ENCODE measurements around the gene SERPIND1. TPM values are rescaled to one million over a fixed set of nuclear protein-coding genes. Genes with fewer than 3 reads are reported as not detected.
"Not testable (repeated sequence)": the region's sequence is repeated elsewhere in the genome, so short reads cannot be mapped to it uniquely, and the experiment has no call there.

The SERPIND1 gene, protein sequence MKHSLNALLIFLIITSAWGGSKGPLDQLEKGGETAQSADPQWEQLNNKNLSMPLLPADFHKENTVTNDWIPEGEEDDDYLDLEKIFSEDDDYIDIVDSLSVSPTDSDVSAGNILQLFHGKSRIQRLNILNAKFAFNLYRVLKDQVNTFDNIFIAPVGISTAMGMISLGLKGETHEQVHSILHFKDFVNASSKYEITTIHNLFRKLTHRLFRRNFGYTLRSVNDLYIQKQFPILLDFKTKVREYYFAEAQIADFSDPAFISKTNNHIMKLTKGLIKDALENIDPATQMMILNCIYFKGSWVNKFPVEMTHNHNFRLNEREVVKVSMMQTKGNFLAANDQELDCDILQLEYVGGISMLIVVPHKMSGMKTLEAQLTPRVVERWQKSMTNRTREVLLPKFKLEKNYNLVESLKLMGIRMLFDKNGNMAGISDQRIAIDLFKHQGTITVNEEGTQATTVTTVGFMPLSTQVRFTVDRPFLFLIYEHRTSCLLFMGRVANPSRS
- not detected for total RNA-seq

DNA sequence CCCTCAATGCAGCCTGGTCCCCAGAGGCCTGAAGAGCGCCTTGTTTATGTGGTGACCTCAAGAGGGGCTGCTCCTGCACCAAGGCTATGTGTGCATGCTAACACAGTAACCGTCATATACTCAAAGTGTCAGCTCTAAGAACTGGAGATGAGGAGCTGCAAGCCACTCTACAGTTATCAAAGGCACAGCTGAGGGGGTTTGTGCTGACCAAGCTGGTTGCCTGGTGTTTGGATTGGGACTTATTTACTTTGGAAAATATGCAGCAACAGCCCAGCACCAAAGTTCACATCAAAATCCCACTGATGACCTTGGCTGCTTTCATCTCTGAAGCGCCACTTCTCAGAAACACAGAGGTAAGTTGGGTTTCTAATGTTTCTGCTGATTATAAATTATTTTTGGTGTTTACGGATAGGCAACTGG, at the start of gene SERPIND1:
TSS of gene SERPIND1 (plus strand) at position 321 of the 420 bp plus-strand sequence. CDS start 5,200 bp downstream, outside the sequence.
- Mint-ChIP-seq H3K4me3 (no peak within 1 kb of the TSS), H3K27ac (no peak within 1 kb of the TSS), H3K36me3 (ENCODE audit: insufficient read depth in 2 of 2) (peaks cover 2 to 4% of the 10 kb centered on the region in 2 donors), H3K9me3 (no peaks in the 10 kb centered on the region), H3K4me1 (ENCODE audit: low read depth) (peaks cover 15% of the 10 kb centered on the region), H3K27me3 (ENCODE audit: low read depth) (no peaks in the 10 kb centered on the region)
- ATAC-seq (replicated peaks in 1 of 2) (no peak), DNase-seq (no peak)

DNA sequence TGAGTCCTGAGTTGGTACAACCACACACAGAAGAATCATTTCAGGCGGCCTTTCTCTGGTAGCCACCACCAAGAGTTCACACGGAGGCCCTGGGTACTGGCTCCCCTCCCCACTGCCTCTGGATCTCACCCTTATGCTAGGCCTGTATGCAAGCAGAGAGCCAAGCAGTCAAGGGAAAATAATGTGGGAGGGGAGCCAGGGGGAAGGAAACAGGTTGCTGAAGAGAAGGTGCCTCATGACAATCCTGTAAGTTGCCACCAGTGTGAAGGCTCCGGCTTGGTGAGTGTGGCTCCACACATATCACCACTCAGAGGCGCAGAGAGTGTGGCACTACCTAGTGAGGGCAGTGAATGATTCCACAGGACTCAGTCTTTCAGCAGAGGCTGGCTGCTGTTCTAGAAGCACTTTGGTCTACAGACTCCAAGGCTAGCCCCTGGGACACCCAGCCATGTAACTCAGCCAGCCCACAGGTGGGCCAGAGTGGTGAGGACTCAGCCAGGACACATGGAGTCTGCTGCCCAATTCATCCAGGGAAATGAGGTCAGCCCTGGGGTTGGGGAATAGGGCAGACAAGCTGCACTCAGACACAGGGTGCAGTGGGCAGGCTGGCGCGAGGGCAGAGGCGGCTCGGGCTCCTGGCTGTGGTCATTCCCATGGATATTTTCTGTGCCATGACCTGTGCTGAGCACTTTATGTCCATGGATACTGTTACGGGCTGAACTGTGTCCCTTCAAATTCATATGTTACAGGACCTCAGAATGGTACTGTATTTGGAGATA, 49.0 kb upstream of the SERPIND1 start:
- no peak for DNase-seq
- no peak for ATAC-seq (replicated peaks in 1 of 2)
- Mint-ChIP-seq H3K9me3 (no peaks in the 10 kb centered on the region), H3K27ac (no peak overlapping the region), H3K4me3 (no peak overlapping the region), H3K27me3 (ENCODE audit: low read depth) (no peaks in the 10 kb centered on the region), H3K36me3 (ENCODE audit: insufficient read depth in 2 of 2) (peaks cover 0 to 4% of the 10 kb centered on the region in 2 donors), H3K4me1 (ENCODE audit: low read depth) (no peaks in the 10 kb centered on the region)

DNA sequence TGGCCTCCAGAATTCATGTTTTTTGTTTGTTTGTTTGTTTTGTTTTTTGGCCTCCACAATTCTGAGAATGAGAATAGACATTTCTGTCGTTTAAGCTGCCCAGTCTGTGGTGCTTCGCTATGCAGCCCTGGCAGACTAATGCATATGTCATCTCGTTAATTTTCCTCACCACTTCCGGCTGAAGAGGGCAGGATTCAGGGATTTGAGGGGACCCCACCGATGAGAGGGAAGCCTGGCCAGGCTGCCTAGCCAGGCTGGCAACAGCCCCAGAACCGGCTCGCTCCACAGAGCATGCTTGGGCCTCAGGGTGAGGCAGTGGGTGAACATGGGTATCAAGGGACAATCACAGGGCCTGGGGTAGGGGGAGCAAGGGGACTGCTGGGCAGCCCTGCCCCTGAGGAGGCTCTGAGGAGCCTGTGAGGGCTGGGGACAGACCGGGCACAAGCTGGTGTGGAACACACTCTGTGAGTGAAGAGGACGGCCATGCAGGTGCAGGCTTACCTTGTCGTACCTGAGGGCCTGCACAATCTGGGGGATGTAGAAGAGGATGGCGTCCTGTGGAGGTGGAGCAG, 47.8 kb upstream of the SERPIND1 start:
- ATAC-seq (replicated peaks in 1 of 2) (no peak), DNase-seq (no peak)
- Mint-ChIP-seq H3K27me3 (ENCODE audit: low read depth) (no peaks in the 10 kb centered on the region), H3K4me3 (no peak overlapping the region), H3K9me3 (no peaks in the 10 kb centered on the region), H3K36me3 (ENCODE audit: insufficient read depth in 2 of 2) (peaks cover 0 to 4% of the 10 kb centered on the region in 2 donors), H3K27ac (no peak overlapping the region), H3K4me1 (ENCODE audit: low read depth) (no peaks in the 10 kb centered on the region)

DNA sequence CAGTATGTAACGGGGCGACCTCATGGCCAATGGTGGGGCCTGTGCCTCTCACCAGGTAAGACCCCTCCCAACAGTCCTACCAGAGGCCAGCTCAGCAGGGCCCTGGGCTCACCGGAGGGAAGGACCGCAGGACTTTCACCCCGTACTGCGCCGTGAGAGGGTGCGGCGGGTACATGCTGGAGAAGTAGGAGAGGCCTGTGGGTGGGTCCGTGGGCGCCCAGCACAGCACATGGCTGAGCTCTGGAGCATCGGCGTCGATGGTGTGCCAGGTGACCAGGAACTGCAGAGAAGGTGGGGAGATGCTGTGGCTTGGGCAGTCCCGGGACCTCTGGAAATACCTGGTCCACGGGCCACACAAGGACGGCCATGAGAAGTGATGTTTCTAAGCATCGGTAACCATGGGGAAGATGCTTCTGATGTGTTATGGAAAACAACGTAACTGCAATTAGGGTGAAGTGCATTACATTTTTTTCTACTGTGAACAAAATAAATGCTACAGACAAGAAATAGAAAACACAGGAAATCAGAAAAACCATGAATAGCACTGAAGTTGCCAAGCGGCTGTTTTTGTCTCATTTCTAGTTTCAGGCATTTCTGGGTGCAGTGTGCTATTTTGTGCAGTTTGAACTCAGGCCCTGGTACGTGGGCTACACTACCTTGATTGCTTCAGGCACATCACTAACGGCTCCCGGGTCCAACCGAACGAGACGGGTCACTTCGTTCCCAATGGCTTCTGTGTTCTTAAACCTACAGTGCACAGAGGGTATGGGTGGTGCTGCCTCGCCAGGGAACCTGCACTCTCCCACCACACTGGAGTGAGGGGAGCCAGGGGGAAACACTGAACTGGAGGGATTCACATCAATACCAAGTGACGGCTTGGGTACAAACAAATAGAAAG, 46.5 kb upstream of the SERPIND1 start:
- H3K36me3 Mint-ChIP-seq (ENCODE audit: insufficient read depth in 2 of 2): peaks cover 0 to 4% of the 10 kb centered on the region in 2 donors
- no peaks in the 10 kb centered on the region for H3K4me1 Mint-ChIP-seq (ENCODE audit: low read depth)
- H3K27ac Mint-ChIP-seq: no peak overlapping the region
- no peak overlapping the region for H3K4me3 Mint-ChIP-seq
- DNase-seq (no peak), ATAC-seq (replicated peaks in 1 of 2) (no peak)
- no peaks in the 10 kb centered on the region for H3K27me3 Mint-ChIP-seq (ENCODE audit: low read depth)
- no peaks in the 10 kb centered on the region for H3K9me3 Mint-ChIP-seq

DNA sequence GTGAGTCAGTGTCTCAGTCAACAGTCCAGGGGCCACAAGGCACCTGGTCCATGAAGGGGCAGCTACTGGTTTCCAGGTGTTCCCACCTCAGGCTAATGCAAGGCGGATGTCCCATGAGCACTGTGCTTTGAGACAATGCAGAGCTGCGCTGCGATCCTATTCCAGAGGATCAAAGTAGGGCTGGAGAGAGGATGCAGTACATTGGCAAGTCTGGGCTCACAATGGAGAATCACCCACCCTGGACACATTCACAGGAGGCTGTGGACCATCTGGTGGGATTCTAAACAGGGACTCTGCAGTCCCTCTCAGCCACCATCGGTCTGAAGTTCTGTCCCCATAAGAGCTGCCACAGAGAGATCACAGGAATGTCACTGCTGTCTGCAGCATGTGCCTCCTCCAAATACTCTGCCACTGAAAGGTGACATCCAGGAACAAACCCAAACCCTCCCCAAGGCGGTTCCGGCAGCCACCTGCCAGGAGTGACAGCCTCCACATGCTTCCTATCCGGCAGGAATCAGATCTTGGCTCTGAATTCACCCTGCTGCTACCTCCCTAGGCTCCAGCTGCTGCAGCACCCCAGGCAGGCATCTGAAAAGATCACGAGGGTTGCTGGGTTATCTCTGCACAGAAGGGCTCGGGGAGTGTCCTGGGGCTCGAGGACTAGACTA, 45.3 kb upstream of the SERPIND1 start:
- Mint-ChIP-seq H3K27ac (no peak overlapping the region), H3K27me3 (ENCODE audit: low read depth) (no peaks in the 10 kb centered on the region), H3K4me1 (ENCODE audit: low read depth) (no peaks in the 10 kb centered on the region), H3K4me3 (no peak overlapping the region), H3K9me3 (no peaks in the 10 kb centered on the region), H3K36me3 (ENCODE audit: insufficient read depth in 2 of 2) (peaks cover 0 to 4% of the 10 kb centered on the region in 2 donors)
- ATAC-seq (replicated peaks in 1 of 2) (no peak), DNase-seq (no peak)

DNA sequence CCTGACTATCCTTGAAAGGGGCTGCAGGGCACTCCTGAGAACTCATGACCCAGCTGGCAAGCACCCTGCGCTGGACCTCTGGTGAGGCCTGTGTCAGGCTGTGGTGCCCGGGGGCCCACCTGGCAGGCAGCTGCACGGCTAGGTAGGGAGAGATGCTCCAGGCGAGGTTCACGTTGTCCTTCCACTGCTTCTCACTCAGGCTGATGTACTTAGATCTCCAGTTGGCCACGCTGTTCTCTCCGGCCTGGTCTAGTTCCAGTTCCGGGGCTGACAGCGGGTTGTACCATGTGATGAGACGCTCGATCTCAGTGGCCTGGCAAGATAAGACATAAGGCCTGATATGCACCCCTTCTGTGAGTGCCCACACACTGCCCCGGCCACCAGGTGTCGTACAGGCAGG, 44.7 kb upstream of the SERPIND1 start:
- Mint-ChIP-seq H3K4me1 (ENCODE audit: low read depth) (no peaks in the 10 kb centered on the region), H3K9me3 (no peaks in the 10 kb centered on the region), H3K27ac (no peak overlapping the region)

DNA sequence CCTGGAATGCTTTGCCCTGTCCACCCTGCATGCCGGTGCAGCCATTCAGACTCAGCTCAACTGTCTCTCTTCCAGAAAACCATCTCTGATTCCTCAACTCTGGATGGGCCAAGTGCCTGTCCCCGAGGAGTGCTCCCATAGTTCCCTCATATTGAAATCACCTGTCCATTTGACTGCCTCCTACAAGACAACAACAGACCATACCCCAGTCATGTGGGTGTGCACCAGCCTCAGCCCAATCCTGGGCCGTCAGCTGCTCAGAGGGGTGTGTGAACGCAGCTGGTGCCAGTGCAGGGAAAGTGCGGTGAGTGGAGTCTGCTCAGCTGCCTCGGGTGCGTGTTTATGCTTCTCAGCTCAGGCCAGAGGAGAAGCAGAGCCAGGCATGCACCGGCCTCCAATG, 41.5 kb upstream of the SERPIND1 start:
- H3K4me1 Mint-ChIP-seq (ENCODE audit: low read depth); H3K4me3 Mint-ChIP-seq; H3K9me3 Mint-ChIP-seq; ATAC-seq (replicated peaks in 1 of 2); H3K36me3 Mint-ChIP-seq (ENCODE audit: insufficient read depth in 2 of 2); DNase-seq; H3K27me3 Mint-ChIP-seq (ENCODE audit: low read depth); H3K27ac Mint-ChIP-seq: not testable (repeated sequence)

More for the DNA sequence above, 44.7 kb upstream of the SERPIND1 start:
- Mint-ChIP-seq H3K36me3 (ENCODE audit: insufficient read depth in 2 of 2) (peaks cover 0 to 4% of the 10 kb centered on the region in 2 donors), H3K4me3 (no peak overlapping the region), H3K27me3 (ENCODE audit: low read depth) (no peaks in the 10 kb centered on the region)
- ATAC-seq (replicated peaks in 1 of 2) (no peak), DNase-seq (no peak)

DNA sequence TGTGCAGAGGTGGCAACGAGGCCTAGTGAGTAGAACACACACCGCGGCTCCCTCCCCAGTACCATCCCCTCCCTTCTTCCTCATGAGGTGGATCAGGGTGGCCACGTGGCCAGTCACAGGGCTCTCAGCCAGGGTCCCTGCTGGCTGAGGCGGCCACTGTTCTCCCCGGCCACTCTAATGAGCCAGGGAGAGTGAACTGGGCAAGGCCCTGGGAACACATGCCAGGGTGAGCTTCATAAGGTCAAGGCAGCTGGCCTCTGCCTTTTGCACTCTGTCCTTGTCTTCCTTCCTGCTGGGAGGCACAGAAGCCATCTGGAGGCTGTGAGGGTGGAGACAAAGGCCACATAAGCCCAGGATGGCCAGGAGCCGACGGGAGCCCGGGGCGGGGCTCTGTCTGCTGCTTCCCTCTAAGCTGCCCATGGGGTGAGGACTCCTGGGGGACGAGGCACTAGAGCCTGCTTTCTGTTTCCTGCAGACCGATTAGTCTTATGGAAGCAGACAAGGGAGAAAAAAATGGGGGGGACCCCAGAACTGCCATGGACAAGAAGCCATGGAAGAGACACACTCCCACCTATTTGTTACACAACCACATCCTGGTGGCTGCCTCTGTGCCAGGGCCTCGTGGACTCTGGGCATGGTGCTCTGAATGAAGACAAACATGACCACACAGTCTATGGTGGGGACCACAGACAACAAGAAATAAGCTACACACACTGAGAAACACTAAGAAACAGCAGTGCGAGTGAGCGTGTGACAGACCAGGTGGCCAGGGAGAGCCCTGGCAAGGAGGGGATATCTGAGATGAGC, 38.4 kb upstream of the SERPIND1 start:
- not testable (repeated sequence) for DNase-seq; H3K4me3 Mint-ChIP-seq; H3K9me3 Mint-ChIP-seq; H3K4me1 Mint-ChIP-seq (ENCODE audit: low read depth); ATAC-seq (replicated peaks in 1 of 2); H3K36me3 Mint-ChIP-seq (ENCODE audit: insufficient read depth in 2 of 2); H3K27me3 Mint-ChIP-seq (ENCODE audit: low read depth)
- peak overlapping the region; percentile 25 for H3K27ac Mint-ChIP-seq

DNA sequence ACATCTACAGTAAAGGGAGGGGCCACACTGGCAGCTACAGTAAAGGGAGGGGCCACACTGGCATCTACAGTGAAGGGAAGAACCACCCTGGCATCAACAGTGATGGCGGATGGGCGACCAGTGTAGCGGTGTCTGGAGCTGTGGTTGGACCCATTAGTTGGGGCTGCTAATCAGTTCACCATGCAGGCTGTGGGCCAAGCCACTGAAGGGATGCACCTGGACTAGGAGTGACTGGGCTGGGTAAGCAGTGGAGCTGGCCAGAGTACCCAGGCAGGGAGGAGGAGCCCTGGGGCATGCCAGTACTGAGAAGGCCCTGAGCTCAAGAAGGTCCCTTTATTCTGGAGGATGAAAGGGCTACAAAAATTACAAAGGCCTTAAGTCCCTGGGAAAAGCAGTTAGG, 37.0 kb upstream of the SERPIND1 start:
- not testable (repeated sequence) for H3K27ac Mint-ChIP-seq; H3K27me3 Mint-ChIP-seq (ENCODE audit: low read depth); H3K4me1 Mint-ChIP-seq (ENCODE audit: low read depth); DNase-seq; H3K36me3 Mint-ChIP-seq (ENCODE audit: insufficient read depth in 2 of 2); ATAC-seq (replicated peaks in 1 of 2); H3K4me3 Mint-ChIP-seq; H3K9me3 Mint-ChIP-seq

DNA sequence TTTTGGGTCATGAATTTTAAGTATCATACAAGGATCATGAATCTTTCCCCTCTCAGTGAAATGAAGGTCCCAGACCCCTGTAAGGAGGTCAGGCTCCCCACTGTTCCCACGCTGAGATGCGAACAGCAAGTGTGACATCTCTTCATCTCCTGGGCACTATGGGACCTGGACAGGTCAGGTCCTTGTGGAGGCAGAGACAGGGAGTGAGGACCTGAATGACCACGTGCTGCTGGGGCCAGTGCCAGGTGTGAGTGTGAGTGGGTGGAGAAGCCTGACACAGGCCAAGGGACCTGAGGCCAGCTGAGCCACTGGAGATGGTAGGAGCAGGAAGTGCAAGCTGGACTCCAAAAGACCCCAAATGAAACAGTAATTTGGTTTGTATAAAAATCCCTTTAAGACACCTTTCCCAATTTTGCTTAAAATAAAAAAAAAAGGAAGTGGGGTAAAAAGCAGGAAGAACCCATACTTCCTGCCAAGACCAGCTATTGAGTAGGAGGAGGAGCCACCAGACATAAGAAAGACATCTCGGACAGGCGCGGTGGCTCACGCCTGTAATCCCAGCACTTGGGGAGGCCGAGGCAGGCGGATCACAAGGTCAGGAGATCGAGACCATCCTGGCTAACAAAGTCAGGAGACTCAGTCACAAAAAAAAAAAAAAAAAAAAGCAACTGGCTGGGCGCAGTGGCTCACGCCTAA, 35.4 kb upstream of the SERPIND1 start:
- Mint-ChIP-seq H3K4me1 (ENCODE audit: low read depth) (no peaks in the 10 kb centered on the region), H3K27ac (no peak overlapping the region), H3K9me3 (no peaks in the 10 kb centered on the region), H3K4me3 (no peak overlapping the region), H3K27me3 (ENCODE audit: low read depth) (no peaks in the 10 kb centered on the region), H3K36me3 (ENCODE audit: insufficient read depth in 2 of 2) (peaks cover 6 to 9% of the 10 kb centered on the region in 2 donors)
- DNase-seq (no peak), ATAC-seq (replicated peaks in 1 of 2) (no peak)
